ENCODE results near the gene LGALS7.

Gene LGALS7

DNA sequence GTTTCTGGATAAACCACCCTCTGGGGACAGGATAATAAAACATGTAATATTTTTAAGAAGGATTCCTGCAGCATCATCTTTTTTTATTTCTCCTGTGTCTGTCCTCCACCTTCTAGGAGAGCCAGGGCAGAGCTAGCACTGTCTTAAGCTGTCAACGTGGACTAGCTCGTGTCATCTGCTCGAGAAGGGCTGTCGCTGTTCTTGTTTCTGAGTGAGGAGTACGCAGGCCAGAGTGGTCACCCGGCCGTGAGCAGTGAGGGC lies 42.9 kb downstream of the LGALS7 start:
- Histone ChIP-seq H3K36me3 (peaks cover 63% of the 10 kb centered on the region), H3K9me3 (ENCODE audit: severe bottlenecking) (no peaks in the 10 kb centered on the region), H3K27ac (no peak overlapping the region), H3K27me3 (ENCODE audit: insufficient read depth, low read depth, severe bottlenecking) (no peaks in the 10 kb centered on the region), H3K4me3 (ENCODE audit: low read depth, low read length) (no peak overlapping the region)
- TF ChIP-seq, protein P1, sequence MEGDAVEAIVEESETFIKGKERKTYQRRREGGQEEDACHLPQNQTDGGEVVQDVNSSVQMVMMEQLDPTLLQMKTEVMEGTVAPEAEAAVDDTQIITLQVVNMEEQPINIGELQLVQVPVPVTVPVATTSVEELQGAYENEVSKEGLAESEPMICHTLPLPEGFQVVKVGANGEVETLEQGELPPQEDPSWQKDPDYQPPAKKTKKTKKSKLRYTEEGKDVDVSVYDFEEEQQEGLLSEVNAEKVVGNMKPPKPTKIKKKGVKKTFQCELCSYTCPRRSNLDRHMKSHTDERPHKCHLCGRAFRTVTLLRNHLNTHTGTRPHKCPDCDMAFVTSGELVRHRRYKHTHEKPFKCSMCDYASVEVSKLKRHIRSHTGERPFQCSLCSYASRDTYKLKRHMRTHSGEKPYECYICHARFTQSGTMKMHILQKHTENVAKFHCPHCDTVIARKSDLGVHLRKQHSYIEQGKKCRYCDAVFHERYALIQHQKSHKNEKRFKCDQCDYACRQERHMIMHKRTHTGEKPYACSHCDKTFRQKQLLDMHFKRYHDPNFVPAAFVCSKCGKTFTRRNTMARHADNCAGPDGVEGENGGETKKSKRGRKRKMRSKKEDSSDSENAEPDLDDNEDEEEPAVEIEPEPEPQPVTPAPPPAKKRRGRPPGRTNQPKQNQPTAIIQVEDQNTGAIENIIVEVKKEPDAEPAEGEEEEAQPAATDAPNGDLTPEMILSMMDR (IDR thresholded peaks at IDR 0.05; ENCODE audit: low read depth, low read length), result no peak
- no peak for DNase-seq

DNA sequence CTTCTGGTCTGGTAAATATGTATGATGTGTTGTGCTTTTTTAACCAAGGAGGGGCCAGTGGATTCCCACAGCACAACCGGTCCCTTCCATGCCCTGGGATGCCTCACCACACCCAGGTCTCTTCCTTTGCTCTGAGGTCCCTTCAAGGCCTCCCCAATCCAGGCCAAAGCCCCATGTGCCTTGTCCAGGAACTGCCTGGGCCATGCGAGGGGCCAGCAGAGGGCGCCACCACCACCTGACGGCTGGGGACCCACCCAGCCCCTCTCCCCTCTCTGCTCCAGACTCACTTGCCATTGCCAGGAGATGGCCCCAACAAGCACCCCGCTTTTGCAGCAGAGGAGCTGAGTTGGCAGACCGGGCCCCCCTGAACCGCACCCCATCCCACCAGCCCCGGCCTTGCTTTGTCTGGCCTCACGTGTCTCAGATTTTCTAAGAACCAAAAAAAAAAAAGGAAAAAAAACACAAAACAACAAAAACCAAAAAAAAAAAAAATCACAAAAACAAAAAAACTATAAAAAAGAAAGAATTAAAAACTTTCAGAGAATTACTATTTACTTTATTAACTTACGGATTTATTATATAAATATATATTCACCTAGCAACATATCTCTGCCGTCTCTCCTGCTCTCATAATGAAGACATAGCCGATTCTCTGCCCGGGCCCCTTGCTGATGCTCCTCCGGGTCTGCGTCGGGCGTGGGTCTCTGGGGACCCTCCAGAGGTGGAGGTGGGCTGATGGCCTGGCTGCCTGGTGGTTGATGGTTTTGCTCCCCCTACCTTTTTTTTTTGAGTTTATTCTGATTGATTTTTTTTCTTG lies 43.5 kb downstream of the LGALS7 start:
- peak; percentile 88 for DNase-seq
- TF ChIP-seq, protein P1 (IDR thresholded peaks at IDR 0.05; ENCODE audit: low read depth, low read length), result peak; percentile 94
- Histone ChIP-seq H3K4me3 (ENCODE audit: low read depth, low read length) (no peak overlapping the region), H3K27ac (no peak overlapping the region), H3K27me3 (ENCODE audit: insufficient read depth, low read depth, severe bottlenecking) (no peaks in the 10 kb centered on the region), H3K9me3 (ENCODE audit: severe bottlenecking) (no peaks in the 10 kb centered on the region), H3K36me3 (peaks cover 69% of the 10 kb centered on the region)

DNA sequence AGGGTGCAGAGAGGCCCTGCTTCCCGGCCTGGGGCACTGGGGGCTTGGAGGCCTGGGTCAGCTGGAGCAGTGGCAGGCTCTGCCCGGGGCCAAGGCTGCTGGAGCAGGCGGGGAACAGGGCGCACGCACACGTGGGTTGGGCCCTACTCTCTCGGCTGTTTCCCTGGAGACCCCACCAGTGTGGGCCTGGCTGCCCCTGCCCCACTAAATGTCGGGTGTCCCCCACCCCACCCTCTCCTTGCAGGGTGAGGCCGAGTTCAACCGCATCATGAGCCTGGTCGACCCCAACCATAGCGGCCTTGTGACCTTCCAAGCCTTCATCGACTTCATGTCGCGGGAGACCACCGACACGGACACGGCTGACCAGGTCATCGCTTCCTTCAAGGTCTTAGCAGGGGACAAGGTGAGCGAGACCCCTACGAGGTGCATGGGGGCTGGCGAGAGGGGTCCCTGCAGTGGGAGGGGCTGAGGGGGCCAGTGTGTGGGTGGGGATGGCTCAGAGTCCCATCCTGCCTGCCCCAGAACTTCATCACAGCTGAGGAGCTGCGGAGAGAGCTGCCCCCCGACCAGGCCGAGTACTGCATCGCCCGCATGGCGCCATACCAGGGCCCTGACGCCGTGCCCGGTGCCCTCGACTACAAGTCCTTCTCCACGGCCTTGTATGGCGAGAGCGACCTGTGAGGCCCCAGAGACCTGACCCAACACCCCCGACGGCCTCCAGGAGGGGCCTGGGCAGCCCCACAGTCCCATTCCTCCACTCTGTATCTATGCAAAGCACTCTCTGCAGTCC lies 44.4 kb downstream of the LGALS7 start:
- TF ChIP-seq, protein P1 (IDR thresholded peaks at IDR 0.05; ENCODE audit: low read depth, low read length), result no peak
- H3K9me3 ChIP-seq (ENCODE audit: severe bottlenecking), result no peaks in the 10 kb centered on the region
- DNase-seq, result no peak
- no peak overlapping the region for H3K4me3 ChIP-seq (ENCODE audit: low read depth, low read length)
- H3K36me3 ChIP-seq, result peaks cover 77% of the 10 kb centered on the region
- no peak overlapping the region for H3K27ac ChIP-seq
- no peaks in the 10 kb centered on the region for H3K27me3 ChIP-seq (ENCODE audit: insufficient read depth, low read depth, severe bottlenecking)

DNA sequence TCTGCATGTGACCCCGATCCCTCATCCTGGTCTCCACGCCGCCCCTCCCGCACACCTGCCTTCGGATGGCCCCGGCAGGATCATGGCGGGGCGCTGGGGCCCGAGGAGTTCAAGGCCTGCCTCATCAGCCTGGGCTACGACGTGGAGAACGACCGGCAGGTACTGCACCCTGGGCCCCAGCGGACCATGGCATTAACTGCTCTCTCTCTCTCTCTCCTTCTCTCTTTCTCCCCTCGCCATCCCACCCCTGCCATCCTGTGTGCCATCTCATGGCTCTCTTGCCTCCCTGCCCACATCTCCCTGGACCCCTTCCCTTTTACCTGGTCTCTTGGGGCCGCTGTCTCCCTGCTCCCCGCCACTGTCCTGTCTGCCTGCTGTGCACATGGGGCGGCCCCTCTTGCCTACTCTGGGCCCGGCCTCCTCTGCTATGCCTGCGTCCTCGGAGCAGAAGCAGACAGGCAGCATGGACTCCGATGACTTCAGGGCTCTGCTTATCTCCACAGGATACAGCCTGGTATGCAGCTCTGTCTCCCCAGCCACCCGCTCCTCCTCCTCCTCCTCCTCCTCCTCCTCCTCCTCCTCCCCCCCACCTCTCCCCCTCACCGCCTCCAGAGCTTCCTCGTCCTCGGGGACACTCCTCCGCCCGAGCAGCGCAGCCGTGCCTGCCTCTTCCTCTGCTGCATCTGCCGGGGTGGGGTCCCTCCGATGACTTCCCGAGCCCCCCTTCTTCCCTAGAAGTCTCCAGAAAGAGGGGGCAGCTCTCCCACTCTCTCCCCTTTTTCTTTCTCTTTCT lies 45.3 kb downstream of the LGALS7 start:
- peaks cover 86% of the 10 kb centered on the region for H3K36me3 ChIP-seq
- no peaks in the 10 kb centered on the region for H3K9me3 ChIP-seq (ENCODE audit: severe bottlenecking)
- H3K4me3 ChIP-seq (ENCODE audit: low read depth, low read length), result no peak overlapping the region
- DNase-seq, result no peak
- H3K27ac ChIP-seq, result no peak overlapping the region
- TF ChIP-seq, protein P1 (IDR thresholded peaks at IDR 0.05; ENCODE audit: low read depth, low read length), result no peak
- H3K27me3 ChIP-seq (ENCODE audit: insufficient read depth, low read depth, severe bottlenecking), result no peaks in the 10 kb centered on the region

DNA sequence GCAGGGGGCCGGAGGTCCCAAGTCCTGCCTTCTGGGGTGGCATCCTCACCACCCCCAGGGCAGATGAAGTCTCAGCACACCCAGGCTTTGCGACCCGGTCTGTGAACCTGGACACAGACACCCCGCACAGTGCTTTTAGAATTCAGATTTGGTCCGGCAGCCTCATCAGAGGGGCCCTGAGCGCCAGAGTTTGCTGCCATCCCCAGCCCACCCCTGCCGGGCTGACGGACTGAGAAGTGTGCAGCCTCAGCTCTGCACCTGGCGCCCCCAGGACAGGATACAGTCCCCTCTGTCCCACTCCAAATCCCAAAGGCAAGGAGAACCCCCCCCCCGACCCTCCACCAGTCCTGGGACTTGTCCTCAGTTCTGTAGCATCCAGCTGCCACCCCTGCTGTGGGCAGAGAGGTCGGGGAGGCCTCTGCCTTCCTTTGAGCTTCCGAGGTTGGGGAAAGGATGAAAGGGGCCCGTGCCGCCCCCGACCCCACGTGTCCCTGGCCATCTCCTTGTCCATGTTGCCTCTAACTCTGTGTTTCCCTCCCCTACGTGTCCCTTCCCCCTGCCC lies 45.9 kb downstream of the LGALS7 start:
- H3K36me3 ChIP-seq, result peaks cover 89% of the 10 kb centered on the region
- H3K4me3 ChIP-seq (ENCODE audit: low read depth, low read length), result no peak overlapping the region
- TF ChIP-seq, protein P1 (IDR thresholded peaks at IDR 0.05; ENCODE audit: low read depth, low read length), result no peak
- H3K27me3 ChIP-seq (ENCODE audit: insufficient read depth, low read depth, severe bottlenecking), result no peaks in the 10 kb centered on the region
- DNase-seq, result no peak
- H3K27ac ChIP-seq, result no peak overlapping the region
- H3K9me3 ChIP-seq (ENCODE audit: severe bottlenecking), result no peaks in the 10 kb centered on the region
